Airway epithelial cell (primary cell): Measurements from ENCODE around the gene HERC5. TPM values are rescaled to one million over a fixed set of nuclear protein-coding genes. Genes with fewer than 3 reads are reported as not detected.

Source experiments
- total RNA-seq: library from RNA; depleted of rRNA; stranded (reverse); fragments of >200 nt; gene quantifications from 2 replicates; pipeline ENCODE4 v1.2.3, GENCODE V29; 2015

HERC5 gene
- 0.28 TPM in 1 of 2 replicates, not detected in the other for total RNA-seq

DNA sequence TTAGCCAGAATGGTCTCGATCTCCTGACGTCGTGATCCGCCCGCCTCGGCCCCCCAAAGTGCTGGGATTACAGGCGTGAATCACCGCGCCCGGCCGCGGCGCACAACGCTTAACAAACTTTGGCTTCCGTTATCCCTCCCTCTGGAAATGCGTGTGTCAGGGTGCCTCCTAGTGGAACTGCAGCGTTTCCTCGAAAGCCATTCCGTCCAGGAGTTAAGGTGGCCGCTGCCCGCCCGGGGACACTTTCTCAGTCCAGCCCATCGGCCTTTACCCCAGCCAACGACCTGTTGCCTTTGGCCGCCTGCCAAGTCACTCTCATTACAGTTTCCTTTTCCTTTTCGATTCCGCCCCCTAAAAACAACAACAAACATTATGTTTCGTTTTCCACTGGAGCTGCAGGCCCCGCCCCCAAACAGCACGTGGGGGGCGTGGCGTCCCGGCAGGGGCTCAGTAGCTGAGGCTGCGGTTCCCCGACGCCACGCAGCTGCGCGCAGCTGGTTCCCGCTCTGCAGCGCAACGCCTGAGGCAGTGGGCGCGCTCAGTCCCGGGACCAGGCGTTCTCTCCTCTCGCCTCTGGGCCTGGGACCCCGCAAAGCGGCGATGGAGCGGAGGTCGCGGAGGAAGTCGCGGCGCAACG, at the start of gene HERC5:
TSS of gene HERC5 (plus strand) at position 450 of the 637 bp plus-strand sequence. CDS start at position 601, 151 bp downstream.

DNA sequence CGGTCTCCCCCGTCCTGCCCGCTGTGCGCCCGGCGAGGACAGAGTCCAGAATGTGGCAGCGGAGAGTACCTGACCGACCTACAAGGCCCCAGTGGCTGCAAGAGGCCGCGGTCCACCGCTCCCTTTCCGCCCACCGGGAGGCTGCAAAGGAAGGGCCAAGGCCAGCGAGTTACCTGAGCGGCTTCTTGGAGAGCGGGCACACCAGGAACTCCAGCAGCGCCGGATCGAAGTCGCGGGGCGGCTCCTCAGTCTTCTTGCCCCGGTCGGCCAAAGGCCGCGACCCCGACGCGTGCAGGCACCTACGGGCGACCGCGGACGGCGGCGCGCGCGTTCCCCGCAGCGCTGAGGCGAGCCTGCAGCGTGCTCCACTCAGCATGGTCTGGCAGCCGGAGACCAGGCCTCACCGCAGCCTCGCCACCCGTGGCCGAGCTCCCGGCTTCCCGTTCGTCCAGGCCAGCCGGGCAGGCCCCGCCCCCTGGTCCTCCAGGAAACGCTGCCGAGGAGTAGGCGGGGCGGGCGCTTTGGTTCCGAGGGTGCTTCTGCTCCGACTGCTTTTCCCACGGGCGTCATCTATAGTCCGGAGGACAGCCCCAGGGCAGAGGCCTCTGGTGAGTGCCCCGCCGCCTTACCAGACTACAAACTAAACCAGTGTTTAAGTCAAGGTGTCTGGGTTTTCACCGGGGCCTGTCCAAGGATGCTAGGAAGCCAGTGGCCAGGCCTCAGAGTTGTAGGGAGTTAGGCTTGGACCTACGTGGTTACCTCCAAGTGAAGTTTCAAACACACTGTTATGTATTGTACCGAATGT, 66.6 kb downstream of the HERC5 start, which contains the start of gene PYURF:
TSS of gene PYURF (minus strand) at position 452 of the 805 bp plus-strand sequence. CDS start at position 376, 76 bp downstream.

Other genes starting within 250 kb of the HERC5 start
- 3.2 and 9.0 TPM in 2 replicates for gene PPM1K, start 172.6 kb upstream of the HERC5 start, total RNA-seq
- 2.9 and 4.6 TPM in 2 replicates for gene HERC6, start 78.3 kb upstream of the HERC5 start, total RNA-seq
- gene PYURF, start 66.7 kb downstream of the HERC5 start, total RNA-seq: 69.5 and 76.6 TPM in 2 replicates
- 12.9 and 17.7 TPM in 2 replicates for gene HERC3, start 135.4 kb downstream of the HERC5 start, total RNA-seq
- gene NAP1L5, start 240.7 kb downstream of the HERC5 start, total RNA-seq: 2.5 and 2.7 TPM in 2 replicates